Adipocyte (in vitro differentiated cells): ENCODE results near the gene TENT5C.
A peak's percentile ranks its signal among the peaks of the same experiment; 100 is the strongest.
"Not testable (repeated sequence)": the region's sequence is repeated elsewhere in the genome, so short reads cannot be mapped to it uniquely, and the experiment has no call there.

Experiments
- DNase-seq: peaks from one replicate; pipeline ENCODE4 v3.0.0-alpha.2; 2015; ENCODE audit warnings: low read depth
- H3K27me3 ChIP-seq: replicated peaks from 2 replicates; pipeline ENCODE4 v1.7.0; 2013; ENCODE audit warnings: mild to moderate bottlenecking, low read length, moderate library complexity; ENCODE audit not compliant: control insufficient read depth, insufficient read depth
- H3K36me3 ChIP-seq: 2 replicates; pipeline ENCODE4 v1.7.0; 2013; ENCODE audit warnings: low read length, mild to moderate bottlenecking, moderate library complexity; ENCODE audit not compliant: control insufficient read depth, insufficient read depth, severe bottlenecking
- H3K4me1 ChIP-seq: 2 replicates; pipeline ENCODE4 v1.7.0; 2013; ENCODE audit warnings: mild to moderate bottlenecking, low read length, moderate library complexity; ENCODE audit not compliant: control insufficient read depth, insufficient read depth
- H3K4me3 ChIP-seq: 2 replicates; pipeline ENCODE4 v1.7.0; 2013; ENCODE audit warnings: mild to moderate bottlenecking, low read length, moderate library complexity
- H3K9ac ChIP-seq: 2 replicates; pipeline ENCODE4 v1.7.0; 2013; ENCODE audit warnings: mild to moderate bottlenecking, low read length, moderate library complexity
- H3K9me3 ChIP-seq: 2 replicates; pipeline ENCODE4 v1.7.0; 2013; ENCODE audit warnings: mild to moderate bottlenecking, low read length, moderate library complexity; ENCODE audit not compliant: control insufficient read depth

TENT5C gene

GRCh38 chr1:117605774-117606648, at the start of gene TENT5C:
Gene TENT5C, plus strand, starts transcription at chr1:117606048. Its CDS starts 16,821 bp downstream, at chr1:117622869.
- peak within 1 kb of the TSS; percentile 92 for H3K4me3 ChIP-seq
- DNase-seq = peak; percentile 97
- H3K9ac ChIP-seq = peak within 1 kb of the TSS; percentile 74
- H3K27me3 ChIP-seq = peaks cover 18% of the 10 kb centered on the region
- no peaks in the 10 kb centered on the region for H3K36me3 ChIP-seq
- H3K9me3 ChIP-seq = no peaks in the 10 kb centered on the region
- H3K4me1 ChIP-seq = peaks cover 20% of the 10 kb centered on the region

- Histone ChIP-seq H3K27me3 (peaks cover 8% of the 10 kb centered on the region), H3K9ac (no peak overlapping the region), H3K9me3 (peaks cover 5% of the 10 kb centered on the region), H3K4me1 (no peaks in the 10 kb centered on the region), H3K36me3 (no peaks in the 10 kb centered on the region), H3K4me3 (no peak overlapping the region)
- DNase-seq = no peak
These were observed 49.5 kb upstream of the TENT5C start for GRCh38 chr1:117556341-117556740.

- Histone ChIP-seq H3K9me3 (peaks cover 5% of the 10 kb centered on the region), H3K27me3 (peaks cover 8% of the 10 kb centered on the region), H3K4me1 (no peaks in the 10 kb centered on the region), H3K4me3 (no peak overlapping the region), H3K36me3 (no peaks in the 10 kb centered on the region), H3K9ac (no peak overlapping the region)
- DNase-seq = no peak
These were observed 48.9 kb upstream of the TENT5C start for GRCh38 chr1:117556976-117557375.

- H3K9me3 ChIP-seq, H3K36me3 ChIP-seq, H3K9ac ChIP-seq, H3K4me1 ChIP-seq, DNase-seq, H3K4me3 ChIP-seq: not testable (repeated sequence)
- H3K27me3 ChIP-seq = peaks cover 16% of the 10 kb centered on the region
These were observed 47.4 kb upstream of the TENT5C start for GRCh38 chr1:117558451-117558850.

- H3K4me1 ChIP-seq = no peaks in the 10 kb centered on the region
- peaks cover 5% of the 10 kb centered on the region for H3K9me3 ChIP-seq
- H3K9ac ChIP-seq = no peak overlapping the region
- no peak for DNase-seq
- no peak overlapping the region for H3K4me3 ChIP-seq
- no peaks in the 10 kb centered on the region for H3K36me3 ChIP-seq
- H3K27me3 ChIP-seq = peaks cover 17% of the 10 kb centered on the region
These were observed 46.7 kb upstream of the TENT5C start for GRCh38 chr1:117559139-117559538.

- no peak overlapping the region for H3K4me3 ChIP-seq
- no peaks in the 10 kb centered on the region for H3K36me3 ChIP-seq
- H3K27me3 ChIP-seq = peaks cover 17% of the 10 kb centered on the region
- H3K4me1 ChIP-seq = peaks cover 5% of the 10 kb centered on the region
- peaks cover 5% of the 10 kb centered on the region for H3K9me3 ChIP-seq
- no peak overlapping the region for H3K9ac ChIP-seq
- DNase-seq = no peak
These were observed 45.9 kb upstream of the TENT5C start for GRCh38 chr1:117559985-117560384.

- no peak overlapping the region for H3K4me3 ChIP-seq
- no peaks in the 10 kb centered on the region for H3K36me3 ChIP-seq
- H3K9ac ChIP-seq = no peak overlapping the region
- peaks cover 13% of the 10 kb centered on the region for H3K4me1 ChIP-seq
- H3K9me3 ChIP-seq = peaks cover 5% of the 10 kb centered on the region
- DNase-seq = no peak
- peaks cover 16% of the 10 kb centered on the region for H3K27me3 ChIP-seq
These were observed 44.8 kb upstream of the TENT5C start for GRCh38 chr1:117561071-117561470.

GRCh38 chr1:117561551-117561950, 44.3 kb upstream of the TENT5C start:
- H3K4me1 ChIP-seq = peaks cover 18% of the 10 kb centered on the region
- DNase-seq = no peak
- peaks cover 11% of the 10 kb centered on the region for H3K27me3 ChIP-seq
- H3K4me3 ChIP-seq = no peak overlapping the region
- H3K9ac ChIP-seq = no peak overlapping the region
- H3K9me3 ChIP-seq = peaks cover 5% of the 10 kb centered on the region
- H3K36me3 ChIP-seq = no peaks in the 10 kb centered on the region

GRCh38 chr1:117562581-117563491, 43.0 kb upstream of the TENT5C start:
- no peaks in the 10 kb centered on the region for H3K36me3 ChIP-seq
- H3K27me3 ChIP-seq = peaks cover 9% of the 10 kb centered on the region
- peaks cover 5% of the 10 kb centered on the region for H3K9me3 ChIP-seq
- H3K9ac ChIP-seq = no peak overlapping the region
- no peak for DNase-seq
- H3K4me3 ChIP-seq = no peak overlapping the region
- peaks cover 22% of the 10 kb centered on the region for H3K4me1 ChIP-seq

GRCh38 chr1:117563492-117563875, 42.4 kb upstream of the TENT5C start:
- Histone ChIP-seq H3K27me3 (peaks cover 9% of the 10 kb centered on the region), H3K4me1 (peaks cover 22% of the 10 kb centered on the region), H3K4me3 (no peak overlapping the region), H3K36me3 (no peaks in the 10 kb centered on the region), H3K9me3 (peaks cover 5% of the 10 kb centered on the region), H3K9ac (no peak overlapping the region)
- no peak for DNase-seq
